ENCODE measurements around the gene CDHR1. TPM values are rescaled to one million over a fixed set of nuclear protein-coding genes. Genes with fewer than 3 reads are reported as not detected.

CDHR1 gene
- total RNA-seq, 4 donors from 2014 or later = 0.10 to 0.67 TPM; not detected in 2

DNA sequence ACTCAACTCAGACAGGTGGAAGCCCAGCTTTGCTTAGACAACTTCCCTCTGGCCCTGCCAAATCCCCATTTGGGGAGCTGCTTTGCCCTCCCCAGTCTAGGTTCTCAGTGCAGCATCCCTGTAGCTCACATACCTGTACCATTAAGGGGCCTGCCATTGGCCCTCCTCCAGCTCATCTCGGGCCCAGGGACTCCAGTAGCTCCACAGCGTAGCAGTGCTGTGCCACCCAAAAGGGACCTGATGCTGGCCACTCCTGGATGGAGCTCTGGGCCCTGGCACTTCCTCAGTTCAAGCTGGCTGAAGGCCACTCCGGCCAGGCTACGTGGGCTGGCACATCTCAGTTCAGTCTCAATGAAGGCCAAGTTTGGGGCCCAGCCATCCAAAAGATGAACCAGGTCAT lies 39.6 kb downstream of the CDHR1 start:
- Histone ChIP-seq H3K36me3 (no peaks in the 10 kb centered on the region), H3K27ac (no peak overlapping the region), H3K9me3 (no peaks in the 10 kb centered on the region), H3K4me3 (no peak overlapping the region), H3K4me1 (no peaks in the 10 kb centered on the region), H3K27me3 (peaks cover 44% of the 10 kb centered on the region)
- ATAC-seq = no peak
- 40% methylated on average over 1 of the region's 4 CpGs; no CpG with 5 or more reads in 1 of the 2 donors for WGBS, 2 donors (ENCODE audit: low coverage in 1 of 2)
- TF ChIP-seq, protein P1, sequence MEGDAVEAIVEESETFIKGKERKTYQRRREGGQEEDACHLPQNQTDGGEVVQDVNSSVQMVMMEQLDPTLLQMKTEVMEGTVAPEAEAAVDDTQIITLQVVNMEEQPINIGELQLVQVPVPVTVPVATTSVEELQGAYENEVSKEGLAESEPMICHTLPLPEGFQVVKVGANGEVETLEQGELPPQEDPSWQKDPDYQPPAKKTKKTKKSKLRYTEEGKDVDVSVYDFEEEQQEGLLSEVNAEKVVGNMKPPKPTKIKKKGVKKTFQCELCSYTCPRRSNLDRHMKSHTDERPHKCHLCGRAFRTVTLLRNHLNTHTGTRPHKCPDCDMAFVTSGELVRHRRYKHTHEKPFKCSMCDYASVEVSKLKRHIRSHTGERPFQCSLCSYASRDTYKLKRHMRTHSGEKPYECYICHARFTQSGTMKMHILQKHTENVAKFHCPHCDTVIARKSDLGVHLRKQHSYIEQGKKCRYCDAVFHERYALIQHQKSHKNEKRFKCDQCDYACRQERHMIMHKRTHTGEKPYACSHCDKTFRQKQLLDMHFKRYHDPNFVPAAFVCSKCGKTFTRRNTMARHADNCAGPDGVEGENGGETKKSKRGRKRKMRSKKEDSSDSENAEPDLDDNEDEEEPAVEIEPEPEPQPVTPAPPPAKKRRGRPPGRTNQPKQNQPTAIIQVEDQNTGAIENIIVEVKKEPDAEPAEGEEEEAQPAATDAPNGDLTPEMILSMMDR (IDR thresholded peaks at IDR 0.05) = no peak
- TF ChIP-seq EP300 (IDR thresholded peaks at IDR 0.05) (no peak), POLR2A (IDR thresholded peaks at IDR 0.05) (no peak), POLR2AphosphoS5 (IDR thresholded peaks at IDR 0.05) (no peak)

DNA sequence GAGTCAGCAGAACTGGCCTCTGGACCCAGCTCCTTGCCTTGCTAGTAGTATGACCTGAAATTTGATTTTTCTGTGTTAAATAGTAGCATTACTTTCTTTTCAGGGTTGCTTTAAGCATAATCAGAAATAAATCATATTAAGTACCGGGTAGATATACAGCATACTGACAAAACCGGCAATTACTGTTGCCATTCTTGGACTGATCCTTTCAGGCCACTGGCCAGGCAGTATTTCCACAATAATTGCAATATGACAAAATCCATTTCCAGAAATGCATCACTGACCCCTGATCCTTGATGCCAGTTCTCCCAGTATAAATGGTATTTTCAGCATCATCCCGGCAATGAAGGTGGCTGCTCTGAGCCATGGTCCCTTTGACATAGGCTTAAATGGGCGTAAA lies 40.1 kb downstream of the CDHR1 start:
- no peak for TF ChIP-seq POLR2A (IDR thresholded peaks at IDR 0.05)
- TF ChIP-seq, protein P1 (IDR thresholded peaks at IDR 0.05) = no peak
- no peak for TF ChIP-seq POLR2AphosphoS5 (IDR thresholded peaks at IDR 0.05)
- TF ChIP-seq EP300 (IDR thresholded peaks at IDR 0.05) = no peak
- no peak for ATAC-seq
- 80 to 100% methylated on average over 2 to 4 of the region's 4 CpGs for WGBS, 2 donors (ENCODE audit: low coverage in 1 of 2)

DNA sequence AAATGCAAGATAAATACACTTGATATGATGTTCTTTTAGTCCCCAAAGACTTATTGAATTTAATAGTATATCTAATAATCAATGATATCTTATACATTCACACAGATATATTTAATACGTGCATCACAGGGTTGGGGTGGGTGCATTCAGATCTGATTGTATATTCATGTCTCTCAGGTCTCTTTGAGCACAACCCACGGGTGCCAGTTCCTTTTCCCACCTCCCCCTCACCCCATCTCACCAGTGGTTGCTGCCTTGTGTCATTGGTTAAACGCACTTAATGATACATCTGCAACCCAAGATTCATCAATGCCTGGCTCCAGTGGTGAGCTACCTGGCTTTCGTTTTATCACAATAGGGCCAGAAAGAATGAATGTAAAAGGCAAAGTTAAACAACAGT lies 40.8 kb downstream of the CDHR1 start:
- Histone ChIP-seq H3K4me3 (no peak overlapping the region), H3K9me3 (no peaks in the 10 kb centered on the region), H3K27ac (no peak overlapping the region), H3K27me3 (peaks cover 44% of the 10 kb centered on the region), H3K36me3 (no peaks in the 10 kb centered on the region), H3K4me1 (no peaks in the 10 kb centered on the region)
- WGBS, 2 donors (ENCODE audit: low coverage in 1 of 2) = 65 to 75% methylated on average over 3 to 4 of the region's 4 CpGs
- no peak for TF ChIP-seq POLR2A (IDR thresholded peaks at IDR 0.05)
- TF ChIP-seq POLR2AphosphoS5 (IDR thresholded peaks at IDR 0.05) = no peak
- no peak for TF ChIP-seq EP300 (IDR thresholded peaks at IDR 0.05)
- TF ChIP-seq, protein P1 (IDR thresholded peaks at IDR 0.05) = no peak
- no peak for ATAC-seq

More for the DNA sequence above, 40.1 kb downstream of the CDHR1 start:
- Histone ChIP-seq H3K27me3 (peaks cover 44% of the 10 kb centered on the region), H3K9me3 (no peaks in the 10 kb centered on the region), H3K36me3 (no peaks in the 10 kb centered on the region), H3K4me1 (no peaks in the 10 kb centered on the region), H3K4me3 (no peak overlapping the region), H3K27ac (no peak overlapping the region)

DNA sequence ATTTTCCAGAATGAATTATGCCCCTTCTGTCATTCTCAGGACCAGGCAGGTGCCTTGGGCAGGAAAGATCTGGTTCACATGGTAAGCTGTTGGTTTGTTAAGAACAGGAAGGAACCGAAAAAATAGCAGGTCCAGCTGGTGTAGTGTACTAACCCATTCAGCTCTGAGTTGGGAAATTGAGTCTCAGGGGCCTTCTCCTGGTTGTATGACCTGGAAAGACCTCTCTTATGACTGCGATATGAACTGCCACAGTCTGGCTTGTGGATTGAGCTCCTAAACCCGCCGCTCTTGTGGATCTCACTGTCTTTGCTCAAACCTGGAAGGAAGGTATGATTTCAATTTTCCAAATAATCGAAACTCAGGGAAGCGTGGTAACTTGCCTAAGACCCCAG lies 42.5 kb downstream of the CDHR1 start:
- no peaks in the 10 kb centered on the region for H3K9me3 ChIP-seq
- H3K27ac ChIP-seq = no peak overlapping the region
- no peak overlapping the region for H3K4me3 ChIP-seq
- 70 to 93% methylated on average over 2 to 3 of the region's 6 CpGs for WGBS, 2 donors (ENCODE audit: low coverage in 1 of 2)
- H3K36me3 ChIP-seq = no peaks in the 10 kb centered on the region
- no peak for TF ChIP-seq POLR2AphosphoS5 (IDR thresholded peaks at IDR 0.05)
- TF ChIP-seq POLR2A (IDR thresholded peaks at IDR 0.05) = no peak
- no peak for TF ChIP-seq EP300 (IDR thresholded peaks at IDR 0.05)
- TF ChIP-seq, protein P1 (IDR thresholded peaks at IDR 0.05) = no peak
- ATAC-seq = no peak
- peaks cover 44% of the 10 kb centered on the region for H3K27me3 ChIP-seq
- H3K4me1 ChIP-seq = no peaks in the 10 kb centered on the region

- ATAC-seq = no peak
- TF ChIP-seq POLR2AphosphoS5 (IDR thresholded peaks at IDR 0.05) (no peak), POLR2A (IDR thresholded peaks at IDR 0.05) (no peak), EP300 (IDR thresholded peaks at IDR 0.05) (no peak)
- TF ChIP-seq, protein P1 (IDR thresholded peaks at IDR 0.05) = no peak
- Histone ChIP-seq H3K4me3 (no peak overlapping the region), H3K36me3 (no peaks in the 10 kb centered on the region), H3K27me3 (peaks cover 42% of the 10 kb centered on the region), H3K27ac (no peak overlapping the region), H3K4me1 (no peaks in the 10 kb centered on the region), H3K9me3 (no peaks in the 10 kb centered on the region)
- 70 to 87% methylated on average over 6 of the region's 52 CpGs for WGBS, 2 donors (ENCODE audit: low coverage in 1 of 2)
Observed at GRCh38 chr10:84237199-84238051, 43.1 kb downstream of the CDHR1 start.
